GM19455 (cell line): Measurements from ENCODE around the gene CCDC13.

Experiments used
- ATAC-seq: cut with Tn5 transposase; IDR thresholded peaks from one replicate; pipeline ENCODE4 v1.9.1; 2021; ENCODE audit not compliant: unreplicated experiment

Gene CCDC13

DNA sequence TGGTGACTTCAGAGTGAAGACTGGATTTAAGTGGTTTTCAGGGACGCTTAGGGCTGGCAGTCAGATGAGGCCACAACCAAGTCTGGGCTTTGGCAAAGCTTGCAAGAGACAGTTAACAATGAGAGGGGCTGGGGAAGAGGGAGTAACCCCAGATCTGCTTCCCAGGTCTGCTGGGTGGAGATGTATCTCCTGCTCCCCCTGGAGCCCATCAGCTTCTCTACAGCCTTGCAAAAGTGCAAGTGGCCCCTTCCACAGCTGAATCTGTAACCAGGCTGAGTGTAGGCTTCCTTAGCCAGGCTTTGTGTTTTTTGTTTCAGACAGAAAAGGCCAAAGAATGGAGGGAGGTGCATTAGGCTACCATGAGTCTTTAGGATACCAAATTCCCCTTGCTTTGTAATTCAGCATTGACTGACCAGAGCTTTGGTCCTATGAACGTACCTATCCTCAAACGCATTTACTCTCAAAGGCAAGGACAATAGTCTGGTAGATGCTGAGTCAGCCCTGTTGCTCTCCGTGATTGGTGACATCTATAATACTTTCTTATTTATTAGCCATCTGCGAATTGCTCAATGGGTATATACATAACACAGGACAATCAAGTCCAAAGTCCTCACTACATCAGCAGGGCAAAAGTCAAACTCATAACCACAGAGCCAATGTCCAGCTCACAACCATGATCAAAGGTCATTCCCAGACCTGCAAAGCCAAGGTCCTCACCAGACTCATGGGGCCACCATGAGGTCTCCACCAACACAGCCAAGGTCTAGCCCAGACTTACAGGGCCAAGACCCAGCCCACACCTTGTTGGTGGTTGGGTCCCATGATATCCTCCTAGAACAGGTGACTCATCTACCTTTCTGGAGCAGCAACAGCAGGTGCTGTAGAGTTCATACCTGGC, 17.1 kb downstream of the CCDC13 start:
- no peak for ATAC-seq

DNA sequence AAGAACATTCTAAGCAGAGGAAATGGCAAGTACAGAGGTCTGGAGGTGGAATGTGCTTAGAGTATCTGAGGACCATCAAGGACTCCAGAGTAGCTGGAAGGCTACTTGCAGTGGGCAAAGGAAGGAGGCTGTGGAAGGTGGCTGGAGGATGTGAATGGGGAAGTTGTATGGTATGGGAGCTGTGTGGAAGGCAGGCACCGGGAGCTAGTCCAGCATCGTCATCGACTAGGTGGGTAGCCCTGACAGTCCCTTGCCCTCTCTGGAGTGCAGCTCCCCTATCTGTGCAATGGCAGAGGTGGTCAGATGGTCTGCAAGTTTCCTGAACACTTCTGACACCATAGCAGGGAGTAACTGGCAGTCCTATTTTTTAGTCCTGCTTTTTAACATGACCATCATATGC, 19.3 kb downstream of the CCDC13 start:
- no peak for ATAC-seq

DNA sequence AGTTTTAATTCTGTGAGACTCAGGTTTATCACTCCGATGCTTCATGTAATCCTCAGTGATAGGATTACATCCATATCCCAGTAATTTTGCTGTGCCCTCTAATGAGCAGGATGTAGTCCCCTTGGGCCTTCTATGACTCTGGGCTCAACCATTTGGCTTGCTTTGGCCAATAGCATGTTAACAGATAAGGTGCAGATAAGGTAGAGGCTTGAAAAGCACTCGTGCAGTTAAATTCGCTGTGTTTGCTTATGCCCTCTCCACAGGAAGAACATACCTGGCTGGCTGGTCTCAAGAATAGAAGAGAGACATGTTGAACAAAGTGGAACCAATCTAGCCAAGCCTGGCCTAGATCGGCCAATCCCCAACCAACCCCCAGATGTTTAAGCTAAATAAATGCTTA, 20.1 kb downstream of the CCDC13 start:
- ATAC-seq = no peak

DNA sequence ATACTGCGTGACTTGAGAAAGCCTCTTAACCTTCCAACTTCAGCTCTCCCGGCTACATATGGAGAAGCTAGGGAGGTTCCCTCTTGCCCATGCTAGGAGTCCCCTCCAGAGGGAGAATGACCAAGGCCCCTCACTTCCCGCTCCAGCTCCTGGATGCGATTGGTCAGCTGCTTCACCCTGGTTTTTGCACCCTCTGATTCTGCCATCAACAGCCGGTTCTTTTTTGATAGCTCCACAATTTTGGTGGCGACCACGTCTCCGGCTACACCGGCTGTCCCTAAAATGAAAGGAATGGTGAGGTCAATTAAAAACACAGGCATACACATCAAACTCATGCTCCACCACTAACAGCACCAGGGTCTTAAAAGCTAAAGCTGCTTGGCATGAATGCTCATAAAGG, 20.6 kb downstream of the CCDC13 start:
- no peak for ATAC-seq

DNA sequence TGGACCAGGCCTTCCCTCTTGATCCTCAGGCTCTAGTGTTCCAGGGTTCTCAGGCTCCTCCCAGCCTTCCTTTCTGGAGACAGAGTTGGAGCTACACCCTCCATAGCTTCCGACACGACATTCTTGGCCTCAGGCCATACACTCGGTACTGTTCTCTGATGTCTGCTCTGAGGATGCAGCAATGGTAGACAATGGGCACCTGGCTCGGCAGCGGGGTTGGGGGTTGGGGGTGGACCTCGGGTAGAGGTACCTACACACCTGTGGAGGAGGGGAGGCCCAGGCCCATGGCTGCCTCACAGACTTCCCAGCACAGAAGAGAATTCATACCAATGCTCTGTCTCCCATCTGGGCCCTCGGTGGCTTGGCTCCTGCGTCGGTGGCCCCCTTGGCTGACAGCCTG, 21.4 kb downstream of the CCDC13 start:
- ATAC-seq = no peak

DNA sequence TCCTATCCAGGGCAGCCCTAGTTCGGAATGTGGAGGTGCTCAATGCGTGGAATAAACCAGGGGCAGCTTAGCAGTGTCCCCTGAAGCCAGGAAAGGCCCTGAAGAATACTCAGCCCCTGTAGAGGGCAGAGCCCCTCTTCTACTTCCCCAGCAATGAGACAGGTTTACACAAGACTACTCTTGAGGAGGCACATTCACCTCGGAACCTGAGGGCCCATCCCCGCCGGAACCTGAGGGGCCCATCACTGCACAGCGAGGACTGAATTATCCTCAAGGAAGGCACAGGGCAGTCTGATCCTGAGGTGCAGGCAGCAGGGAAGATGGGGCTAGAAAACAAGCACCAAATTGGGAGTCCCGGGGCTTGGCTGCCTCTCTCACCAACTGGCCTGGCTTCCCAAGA, 22.2 kb downstream of the CCDC13 start:
- ATAC-seq = no peak

DNA sequence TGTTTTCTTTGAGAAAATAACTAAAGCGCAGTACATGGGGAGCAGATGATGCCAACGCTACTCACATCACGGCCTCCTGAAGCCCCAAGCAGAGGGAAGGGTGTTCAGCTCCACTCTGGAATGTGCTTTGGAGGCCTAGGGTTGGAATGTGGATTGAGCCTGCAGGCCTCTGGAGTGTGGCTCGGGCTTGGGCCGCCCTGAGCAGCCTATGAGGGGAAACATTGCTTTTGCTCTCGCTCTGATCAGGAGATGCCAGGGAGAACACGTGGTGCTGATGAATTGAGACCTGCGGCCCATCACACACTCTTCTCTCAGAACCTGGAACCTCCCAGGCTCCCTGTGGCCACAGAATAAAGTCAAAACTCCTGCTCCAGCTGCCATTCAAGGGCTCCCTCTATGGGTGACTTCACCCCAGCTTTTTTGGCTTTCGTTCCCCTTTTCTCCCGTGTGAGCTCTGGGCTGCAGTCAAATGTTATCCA, 23.3 kb downstream of the CCDC13 start:
- ATAC-seq = no peak

DNA sequence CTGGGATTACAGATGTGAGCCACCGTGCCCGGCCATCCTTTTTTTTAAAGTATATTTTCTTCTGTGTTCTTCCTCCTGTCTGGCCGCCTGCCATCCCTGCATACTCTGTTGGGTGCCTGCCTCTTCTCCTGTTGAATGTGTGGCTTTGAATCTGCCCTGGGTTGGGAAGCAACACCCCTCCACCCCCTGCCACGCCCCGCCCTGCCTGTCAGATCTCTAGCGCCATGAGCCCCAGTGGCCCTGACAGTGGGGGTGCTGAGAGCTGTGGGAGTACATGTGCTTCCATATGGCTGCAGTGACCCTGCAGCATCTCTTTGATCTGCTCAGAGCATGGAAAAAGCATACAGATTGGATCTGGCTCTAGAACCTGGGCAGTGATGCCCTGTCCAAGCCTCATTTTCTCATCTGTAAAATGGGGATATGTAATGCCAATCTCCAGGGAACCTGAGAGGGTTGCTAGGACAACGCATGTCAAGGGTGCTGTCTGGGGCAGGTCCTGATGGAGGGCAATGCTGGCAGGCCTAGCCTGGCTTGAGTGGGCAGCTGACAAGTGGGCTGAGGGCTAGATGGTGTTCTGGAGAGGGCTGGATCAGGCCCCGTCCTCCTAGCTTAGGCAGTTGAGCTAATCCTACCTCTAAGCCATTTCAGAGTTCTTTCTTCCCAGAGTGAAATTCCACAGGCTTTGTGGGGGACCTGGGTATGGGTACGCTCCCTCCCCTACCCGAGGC, 23.9 kb downstream of the CCDC13 start:
- no peak for ATAC-seq

DNA sequence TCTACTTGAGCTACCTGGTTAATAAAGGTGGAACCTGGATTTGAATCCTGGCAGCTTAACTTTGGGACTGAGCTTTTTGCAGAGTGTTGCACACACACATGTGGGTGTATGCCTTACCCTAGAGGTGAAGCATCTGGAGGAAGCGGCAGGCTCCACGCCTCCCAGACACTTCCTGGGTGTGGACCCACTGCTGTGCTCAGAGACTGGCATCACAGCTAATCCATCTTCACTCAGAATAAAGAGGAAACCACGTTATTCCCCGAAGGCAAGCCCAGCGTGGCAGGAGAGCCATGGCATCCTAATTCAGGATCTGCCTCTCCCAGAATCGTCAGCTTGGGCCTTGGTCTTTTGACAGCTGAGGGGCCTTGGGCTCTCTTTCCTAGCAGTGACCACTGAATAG, 25.5 kb downstream of the CCDC13 start:
- ATAC-seq = no peak

DNA sequence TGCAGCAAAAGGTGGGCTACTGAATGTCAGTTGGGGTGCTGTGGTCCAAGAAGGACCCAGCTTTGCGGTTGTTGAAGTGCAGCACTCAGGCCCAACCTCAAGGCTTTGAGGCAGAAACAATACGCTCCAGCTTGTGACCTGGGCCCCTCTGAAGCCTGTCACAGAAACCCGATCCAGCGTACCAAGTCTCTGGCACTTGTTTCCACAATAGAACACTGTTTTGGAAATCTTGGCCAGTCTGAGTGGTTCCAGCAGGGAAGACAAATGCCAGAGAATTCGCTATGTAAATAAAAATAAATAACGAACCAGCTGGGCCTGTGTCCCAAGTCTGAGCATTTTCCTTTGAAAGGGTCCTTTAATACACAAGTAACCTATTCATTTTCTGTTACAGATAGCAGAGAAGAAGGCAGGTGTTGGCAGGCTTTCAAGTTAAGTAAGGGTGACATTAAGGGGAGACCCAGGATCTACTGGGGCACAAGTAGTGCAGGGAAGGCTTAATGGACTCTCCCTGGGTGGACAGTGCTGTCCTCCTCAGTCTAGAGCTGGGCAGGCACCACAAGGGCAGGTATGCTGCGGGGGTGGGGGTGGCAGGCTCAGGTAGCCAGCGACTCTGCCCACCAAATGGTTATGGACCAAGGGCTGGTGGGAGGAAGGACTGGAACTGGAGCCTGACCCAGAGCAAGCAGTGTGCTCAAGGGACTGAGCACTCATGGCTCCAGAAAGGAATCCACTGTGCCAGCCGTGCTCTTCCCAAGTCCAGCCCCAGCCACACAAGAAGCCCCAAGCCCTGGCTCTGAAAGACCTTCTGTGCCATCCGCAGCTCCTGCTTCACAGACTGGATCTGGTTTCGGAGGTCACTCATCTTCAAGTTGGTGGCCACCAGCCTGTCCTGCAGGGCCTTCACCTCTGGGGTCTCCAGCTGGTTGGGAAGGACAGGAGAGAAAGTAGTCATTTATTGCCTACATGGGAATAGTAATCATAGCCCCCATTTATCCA, 26.3 kb downstream of the CCDC13 start:
- ATAC-seq = no peak

DNA sequence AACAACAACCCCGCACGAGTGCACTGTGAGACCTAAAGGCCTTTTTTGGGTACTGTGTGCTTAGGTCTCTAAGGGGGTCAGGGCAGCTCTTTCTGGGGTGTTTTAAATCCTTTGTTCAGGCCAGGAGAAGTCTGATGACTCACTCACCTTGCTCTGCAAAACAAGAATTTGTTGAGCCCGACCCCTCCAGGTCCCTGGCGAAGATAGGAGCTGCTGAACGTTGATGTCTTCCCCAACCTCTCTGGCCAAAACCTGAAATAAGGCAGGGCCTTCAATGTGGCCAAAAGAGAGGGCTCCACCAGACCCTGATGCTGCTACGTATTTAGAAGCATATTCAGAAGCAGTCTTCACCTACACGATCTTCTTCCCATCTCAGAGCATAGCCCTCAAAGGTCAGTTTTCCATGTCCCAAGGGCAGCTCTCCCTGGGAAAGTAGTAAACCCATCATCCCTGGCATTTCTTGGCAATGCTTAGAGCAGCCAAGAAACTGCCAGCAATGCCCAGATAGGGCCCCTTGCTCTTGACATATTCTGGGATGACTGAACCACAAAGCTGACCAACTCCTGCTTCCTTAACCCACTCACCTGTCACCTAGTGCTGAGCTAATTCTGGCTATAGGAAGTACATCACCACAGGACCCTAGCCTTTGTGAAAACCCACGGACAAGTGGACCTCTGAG, 27.1 kb downstream of the CCDC13 start:
- ATAC-seq = no peak

DNA sequence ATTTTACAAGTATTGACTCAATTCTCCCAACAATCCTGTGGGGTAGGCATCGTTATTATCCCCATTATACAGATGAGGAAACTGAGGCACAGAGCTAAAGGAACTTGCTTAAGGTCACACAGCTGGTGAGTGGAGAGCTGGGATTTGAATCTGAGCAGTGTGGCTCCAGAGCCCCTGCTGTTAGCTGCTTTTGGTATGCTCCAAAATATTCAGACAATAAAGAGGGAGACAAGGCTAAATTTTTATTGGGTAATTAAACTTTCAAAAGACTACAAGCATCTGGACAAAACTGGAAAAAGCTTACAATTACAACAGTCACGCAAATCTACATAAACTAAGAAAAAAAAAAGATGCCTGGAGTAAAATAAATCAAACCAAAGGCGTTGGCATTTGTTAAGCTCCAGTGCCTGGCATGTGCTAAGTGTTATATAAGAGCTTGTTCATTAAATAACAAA, 27.7 kb downstream of the CCDC13 start:
- no peak for ATAC-seq

DNA sequence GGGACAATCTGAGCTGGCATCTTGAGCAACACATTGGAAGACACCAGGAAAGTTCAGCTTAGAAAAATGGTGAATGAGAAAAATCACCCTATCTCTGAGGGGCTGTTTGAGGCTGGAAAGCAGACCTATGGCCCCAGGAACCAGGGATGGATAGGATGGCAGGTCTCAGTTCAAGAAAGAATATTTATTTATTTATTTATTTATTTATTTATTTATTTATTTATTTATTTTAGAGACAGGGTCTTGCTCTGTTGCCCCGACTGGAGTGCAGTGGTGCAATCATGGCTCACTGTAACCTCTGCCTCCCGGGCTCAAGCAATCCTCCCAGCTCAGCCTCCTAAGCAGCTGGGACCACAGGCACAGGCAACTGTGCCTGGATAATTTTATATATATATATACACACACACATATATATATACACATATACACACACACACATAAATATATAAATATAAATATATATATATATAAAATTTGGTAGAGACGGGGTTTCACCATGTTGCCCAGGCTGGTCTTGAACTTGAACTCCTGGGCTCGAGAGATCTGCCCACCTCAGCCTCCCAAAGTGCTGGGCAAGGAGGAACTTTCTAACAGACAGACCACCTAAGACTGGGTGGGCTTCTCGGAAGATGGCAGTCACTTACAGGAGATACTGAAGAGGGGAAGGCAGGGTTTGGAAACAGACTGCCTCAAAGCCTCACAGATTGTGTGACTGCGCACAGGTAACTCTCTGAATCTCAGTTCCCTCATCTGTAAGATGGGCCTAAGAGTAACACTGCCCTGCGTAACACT, 29.7 kb downstream of the CCDC13 start:
- no peak for ATAC-seq

DNA sequence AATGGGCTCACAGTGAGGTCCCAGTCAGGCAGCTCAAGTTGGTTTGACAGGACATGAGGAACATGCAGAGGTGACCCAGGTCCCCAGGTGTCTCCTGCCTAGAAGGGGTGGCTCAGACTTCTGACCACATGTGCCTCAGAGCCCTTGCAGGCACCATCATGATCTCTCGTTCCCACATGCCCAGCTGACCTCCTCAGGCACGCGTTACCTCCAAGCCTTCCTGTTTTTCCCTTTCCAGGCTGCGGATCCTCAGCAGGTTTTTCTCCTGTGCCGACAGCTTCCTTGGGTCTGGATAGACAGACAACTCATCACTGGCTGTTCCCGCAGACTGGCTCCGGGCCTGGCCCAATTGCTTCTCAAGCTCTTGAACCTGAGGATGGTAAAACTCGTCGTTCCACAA, 30.4 kb downstream of the CCDC13 start:
- ATAC-seq = no peak

DNA sequence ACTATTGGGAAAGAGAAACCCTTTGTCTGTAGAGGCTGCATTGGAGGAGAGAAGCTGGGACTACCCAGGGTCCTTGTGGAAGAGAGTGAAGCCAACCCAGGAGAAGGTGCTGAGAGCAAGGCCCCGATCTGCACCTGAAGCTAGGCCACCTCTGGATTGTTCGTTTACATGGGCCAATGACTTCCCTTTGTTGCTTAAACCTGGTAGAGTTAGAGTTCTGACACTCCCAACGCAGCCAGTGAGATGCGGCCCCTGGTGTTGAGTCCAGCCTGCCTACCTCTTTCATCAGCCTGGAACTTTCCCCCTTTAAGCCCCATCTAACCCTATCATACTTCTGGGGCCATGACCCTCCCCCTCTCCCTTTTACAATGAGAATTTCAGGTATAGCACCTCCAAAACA, 30.8 kb downstream of the CCDC13 start:
- no peak for ATAC-seq

DNA sequence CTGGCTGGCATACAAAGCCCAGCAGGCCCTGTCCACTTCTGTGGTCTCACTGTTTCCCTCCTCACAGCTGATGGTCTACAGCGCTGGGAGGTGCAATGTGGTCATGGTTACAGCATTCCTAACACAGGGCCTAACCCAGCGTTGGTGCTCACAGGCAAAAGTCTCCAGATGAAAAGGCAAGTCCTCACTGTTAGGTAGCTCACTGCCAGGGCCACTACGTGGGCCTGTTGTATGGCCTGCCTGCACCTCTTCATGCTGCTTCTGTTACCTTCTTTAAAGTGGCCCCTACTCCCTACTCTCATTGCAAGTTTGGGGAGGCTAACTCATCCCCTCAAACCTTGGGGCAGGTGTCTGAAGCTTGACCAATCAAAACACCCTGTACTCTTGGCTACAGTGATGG, 31.3 kb downstream of the CCDC13 start:
- ATAC-seq = no peak

DNA sequence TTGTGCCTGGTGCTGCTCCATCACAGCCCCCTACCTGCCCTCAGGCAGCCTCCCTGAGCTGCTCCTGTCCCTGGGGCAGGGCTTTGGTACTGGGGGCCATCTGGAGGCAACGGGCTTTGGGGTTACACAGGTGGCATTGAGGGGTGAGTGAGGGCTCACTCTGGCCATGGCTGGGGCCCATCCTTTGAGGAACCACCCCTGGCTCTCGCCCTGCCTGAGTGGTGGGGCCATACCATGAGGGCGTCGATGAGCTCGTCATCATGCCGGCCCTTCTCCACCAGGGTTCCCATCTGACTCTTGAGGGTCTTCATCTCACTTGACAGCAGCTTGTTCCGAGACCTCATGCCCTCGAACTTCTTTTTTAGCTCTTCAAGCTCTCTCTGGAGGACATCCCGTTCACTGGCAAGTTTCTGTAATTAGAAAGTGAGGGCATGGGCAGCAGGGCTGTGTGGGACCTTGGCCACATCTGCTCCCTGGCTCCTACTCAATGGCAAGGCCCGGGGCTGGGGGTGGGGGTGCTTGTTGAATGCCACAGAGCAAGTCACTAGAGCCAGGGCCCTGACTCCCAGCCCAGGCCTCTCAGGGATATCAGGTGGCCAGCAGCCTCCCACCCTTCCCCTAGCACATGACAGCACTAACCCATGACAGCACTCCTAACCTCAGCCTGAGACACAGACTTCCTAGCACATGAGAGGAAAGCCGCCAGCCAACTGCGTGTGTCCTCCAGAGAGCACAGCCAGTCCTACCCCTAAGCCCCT, 33.5 kb downstream of the CCDC13 start:
- no peak for ATAC-seq

DNA sequence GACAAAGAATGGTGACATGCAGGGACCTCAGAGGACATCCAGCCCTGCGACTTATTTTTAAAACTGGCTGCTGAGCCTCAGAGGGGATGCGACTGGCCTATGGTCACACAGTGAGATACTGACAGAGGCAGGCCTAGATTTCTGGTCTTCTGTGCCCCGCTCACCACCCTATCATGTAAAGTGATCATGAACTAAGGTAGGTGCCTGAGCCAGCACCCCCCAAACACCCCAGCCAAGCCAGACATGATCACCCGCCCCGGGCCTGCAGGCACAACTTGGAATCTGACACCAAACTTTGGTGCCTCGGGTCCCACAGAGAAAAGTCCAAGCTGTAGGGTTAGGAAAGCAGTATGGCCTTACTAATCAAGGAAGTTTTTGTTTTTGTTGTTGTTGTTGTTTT, 36.5 kb downstream of the CCDC13 start:
- ATAC-seq = no peak

DNA sequence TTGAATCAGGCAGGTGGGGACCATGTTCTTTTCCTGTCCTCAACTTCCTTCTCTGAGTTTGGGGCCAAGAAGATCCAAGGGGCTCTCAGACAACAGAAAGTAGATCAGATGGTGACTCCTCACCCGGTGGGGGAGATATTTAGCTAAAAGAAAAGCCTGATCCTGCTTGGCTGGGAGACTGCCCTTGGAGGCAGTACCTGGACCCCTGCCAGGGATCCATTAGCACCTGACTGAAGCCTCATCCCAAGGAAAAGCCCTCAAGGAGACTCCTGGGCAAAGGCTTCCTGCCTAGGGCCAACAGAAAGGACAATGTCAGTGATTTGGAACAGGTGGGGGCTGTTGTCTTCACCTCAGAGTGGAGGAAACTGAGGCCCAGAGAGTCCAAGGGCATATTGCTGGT, 37.0 kb downstream of the CCDC13 start:
- no peak for ATAC-seq
